Measurements from ENCODE around the gene FBXW5. TPM values are rescaled to one million over a fixed set of nuclear protein-coding genes. Genes with fewer than 3 reads are reported as not detected.

FBXW5 gene
- total RNA-seq, 1 donor from 2014 or later: 91.2 TPM

- Histone ChIP-seq H3K27ac (no peak overlapping the region), H3K4me1 (no peaks in the 10 kb centered on the region), H3K4me3 (no peak overlapping the region), H3K27me3 (no peaks in the 10 kb centered on the region), H3K36me3 (peaks cover 64% of the 10 kb centered on the region), H3K9me3 (no peaks in the 10 kb centered on the region)
- no peak for ATAC-seq
- TF ChIP-seq CTCF (IDR thresholded peaks at IDR 0.05): no peak
- intact Hi-C loops (cut with DNase I): no loop called here
- no peak for DNase-seq
These were observed 28.0 kb downstream of the FBXW5 start for GRCh38 chr9:136916330-136917184.

DNA sequence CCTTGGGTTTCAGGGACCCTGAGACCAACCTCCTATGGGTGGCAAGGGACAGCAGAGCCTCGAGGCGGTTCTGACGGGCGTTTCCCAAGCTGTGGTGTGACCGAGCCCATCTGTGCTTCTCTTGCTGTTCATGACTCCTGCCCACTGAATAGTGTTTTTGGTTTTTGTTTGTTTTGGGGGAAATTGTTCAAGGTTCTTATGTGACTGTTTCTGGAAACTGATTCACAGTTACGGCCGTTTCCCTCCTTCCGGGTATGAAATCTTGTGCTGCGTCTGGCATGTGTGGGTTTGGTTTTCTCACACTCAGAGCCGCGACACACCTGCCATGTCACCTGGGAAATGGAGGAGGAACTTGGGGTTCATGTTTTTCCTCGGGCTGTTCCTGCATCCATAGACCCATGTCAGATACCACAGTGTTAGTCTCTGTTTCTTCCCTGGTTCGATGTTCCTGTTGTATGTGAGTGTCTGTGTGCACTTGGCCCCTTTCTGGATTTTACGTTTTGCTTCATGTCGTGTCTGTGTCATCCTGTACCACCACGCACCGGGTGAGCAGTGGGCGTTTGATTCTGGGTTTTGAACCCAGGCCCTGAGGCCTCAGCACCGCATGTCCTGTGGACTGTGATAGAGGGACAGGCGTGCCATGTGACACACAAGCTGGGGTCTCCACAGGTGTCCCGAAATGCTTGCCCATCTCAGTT lies 28.8 kb downstream of the FBXW5 start:
- intact Hi-C loops (cut with DNase I): no loop called here
- H3K4me1 ChIP-seq: no peaks in the 10 kb centered on the region
- H3K36me3 ChIP-seq: peaks cover 56% of the 10 kb centered on the region
- H3K27ac ChIP-seq: no peak overlapping the region
- no peak for TF ChIP-seq CTCF (IDR thresholded peaks at IDR 0.05)
- no peak overlapping the region for H3K4me3 ChIP-seq
- H3K27me3 ChIP-seq: no peaks in the 10 kb centered on the region
- DNase-seq (no peak), ATAC-seq (no peak)
- H3K9me3 ChIP-seq: no peaks in the 10 kb centered on the region

DNA sequence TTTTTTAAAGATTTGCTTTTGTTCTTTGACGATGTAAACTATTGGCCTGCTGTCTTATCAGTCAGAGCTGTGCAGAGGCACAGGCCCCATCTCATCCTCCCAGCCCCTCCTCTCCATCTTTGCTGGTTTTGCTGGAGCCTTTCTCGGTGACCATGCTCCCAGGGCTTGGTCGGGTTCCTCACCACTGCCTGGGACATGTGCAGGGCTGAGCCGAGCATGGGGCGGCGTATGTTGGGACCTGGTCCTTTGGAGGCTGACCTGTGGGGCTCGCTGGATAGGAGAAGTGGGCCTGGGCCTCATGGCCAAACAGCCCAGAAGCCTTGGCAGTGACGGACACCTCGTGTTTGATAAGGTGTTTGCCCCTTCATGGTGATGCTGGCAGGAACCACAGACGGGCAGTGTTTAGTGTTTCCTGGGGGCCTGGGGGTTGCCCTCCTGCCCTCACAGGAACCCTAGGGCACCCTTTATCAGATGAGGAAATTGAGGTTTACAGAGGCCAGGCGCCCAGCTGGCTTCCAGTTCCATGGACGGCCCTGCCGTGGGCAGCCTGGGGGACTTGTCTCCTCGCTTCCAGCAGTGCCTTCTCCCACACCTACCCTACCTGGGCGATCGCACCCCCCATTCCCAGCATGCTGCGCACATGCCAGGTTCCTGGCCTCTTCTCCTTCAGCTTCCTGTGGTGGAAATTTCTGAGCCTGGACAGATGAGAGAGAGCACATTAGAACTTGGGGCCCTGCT lies 30.7 kb downstream of the FBXW5 start:
- Histone ChIP-seq H3K9me3 (no peaks in the 10 kb centered on the region), H3K36me3 (peaks cover 43% of the 10 kb centered on the region), H3K27me3 (no peaks in the 10 kb centered on the region), H3K27ac (no peak overlapping the region), H3K4me3 (no peak overlapping the region), H3K4me1 (no peaks in the 10 kb centered on the region)
- DNase-seq (no peak), ATAC-seq (no peak)
- TF ChIP-seq CTCF (IDR thresholded peaks at IDR 0.05): no peak
- intact Hi-C loops (cut with DNase I): no loop called here

DNA sequence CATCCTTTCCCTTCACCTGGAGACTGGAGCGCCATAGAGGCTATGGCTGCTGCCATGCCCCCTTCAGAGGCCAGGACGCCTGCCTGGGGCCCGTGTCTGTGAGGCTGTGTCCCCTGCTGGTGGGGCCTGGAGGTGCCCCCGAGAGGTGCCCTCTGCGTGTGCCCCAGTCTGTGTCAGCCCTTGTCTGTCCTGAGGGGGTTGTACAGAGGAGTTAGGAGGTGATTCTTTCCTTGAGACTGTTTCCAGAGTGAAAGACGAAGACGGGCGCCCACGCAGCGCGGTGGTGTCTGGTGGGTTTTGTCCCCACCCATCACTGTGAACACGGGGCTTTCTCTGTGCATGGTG lies 33.7 kb downstream of the FBXW5 start:
- DNase-seq: no peak
- no peak for TF ChIP-seq CTCF (IDR thresholded peaks at IDR 0.05)
- peak; percentile 38 for ATAC-seq
- no peaks in the 10 kb centered on the region for H3K9me3 ChIP-seq
- no peak overlapping the region for H3K4me3 ChIP-seq
- H3K27ac ChIP-seq: no peak overlapping the region
- no peaks in the 10 kb centered on the region for H3K4me1 ChIP-seq
- H3K36me3 ChIP-seq: peaks cover 36% of the 10 kb centered on the region
- H3K27me3 ChIP-seq: no peaks in the 10 kb centered on the region
- intact Hi-C loops (cut with DNase I): no loop called here

DNA sequence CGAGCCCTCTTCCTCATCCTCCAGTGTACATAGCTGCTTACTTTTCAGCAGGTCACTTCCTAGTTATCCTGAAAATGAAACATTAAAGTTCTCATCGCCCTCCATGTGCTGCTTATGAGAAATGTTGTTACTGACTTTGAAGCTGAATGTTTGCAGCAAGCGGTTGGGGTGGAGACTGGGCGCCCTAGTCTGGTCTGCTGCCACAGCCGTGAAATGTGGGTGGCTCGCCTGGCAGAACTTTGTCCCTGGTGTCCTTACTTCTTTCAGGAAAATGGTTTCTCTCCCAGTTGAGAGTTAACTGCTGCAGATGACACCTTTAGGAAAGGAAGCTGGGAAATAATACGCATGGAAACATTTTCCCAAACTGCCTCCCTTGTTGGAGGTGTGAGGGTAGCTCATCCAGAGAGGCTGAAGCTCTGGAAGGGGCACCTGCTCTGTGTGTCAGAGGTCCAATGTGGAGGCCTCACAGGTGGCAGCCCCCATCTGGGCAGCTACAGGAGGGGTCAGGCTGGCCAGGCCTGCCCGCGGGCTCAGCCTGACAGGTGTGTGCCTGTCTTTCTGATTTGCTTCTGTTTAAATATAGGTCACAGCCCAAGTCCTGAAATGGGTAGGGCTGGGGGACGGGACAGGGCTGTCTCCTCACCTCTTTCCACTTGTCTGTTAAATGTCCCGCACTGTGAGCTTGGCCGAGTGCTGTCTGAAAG lies 34.2 kb downstream of the FBXW5 start:
- H3K9me3 ChIP-seq: no peaks in the 10 kb centered on the region
- H3K4me1 ChIP-seq: no peaks in the 10 kb centered on the region
- intact Hi-C loops (cut with DNase I): no loop called here
- TF ChIP-seq CTCF (IDR thresholded peaks at IDR 0.05): no peak
- no peak for DNase-seq
- peaks cover 36% of the 10 kb centered on the region for H3K36me3 ChIP-seq
- no peak overlapping the region for H3K4me3 ChIP-seq
- H3K27ac ChIP-seq: no peak overlapping the region
- H3K27me3 ChIP-seq: no peaks in the 10 kb centered on the region
- no peak for ATAC-seq
